Measurements from ENCODE around the gene PARP6.
A peak's percentile ranks its signal among the peaks of the same experiment; 100 is the strongest.

Gene PARP6

GRCh38 chr15:72272213-72272996, at the start of gene PARP6:
Gene PARP6, minus strand, starts transcription at chr15:72272554. Its CDS starts 5,077 bp downstream, at chr15:72267477.
- DNase-seq, result peak; percentile 96 to 98

- DNase-seq, result peak in 1 of 2 experiments; percentile 45
These were observed 47.8 kb upstream of the PARP6 start, which contains the start of gene CELF6 for GRCh38 chr15:72319985-72320671. Gene CELF6, minus strand, starts transcription at chr15:72320157. Its CDS starts 283 bp downstream, at chr15:72319874.

GRCh38 chr15:72319360-72319984, 47.1 kb upstream of the PARP6 start:
- no peak for DNase-seq

GRCh38 chr15:72318408-72318942, 46.1 kb upstream of the PARP6 start:
- no peak for DNase-seq

GRCh38 chr15:72315706-72316370, 43.5 kb upstream of the PARP6 start:
- DNase-seq, result no peak

- DNase-seq, result no peak
These were observed 41.5 kb upstream of the PARP6 start for GRCh38 chr15:72313881-72314280.

- DNase-seq, result no peak
These were observed 41.1 kb upstream of the PARP6 start for GRCh38 chr15:72313448-72313840.

GRCh38 chr15:72312605-72313447, 40.5 kb upstream of the PARP6 start:
- DNase-seq, result peak; percentile 44 to 71

- DNase-seq, result no peak
These were observed 34.7 kb upstream of the PARP6 start for GRCh38 chr15:72307026-72307425.

- DNase-seq, result no peak
These were observed 33.9 kb upstream of the PARP6 start for GRCh38 chr15:72306211-72306785.

- DNase-seq, result no peak
These were observed 32.2 kb upstream of the PARP6 start for GRCh38 chr15:72304596-72304995.

- DNase-seq, result no peak
These were observed 30.6 kb upstream of the PARP6 start for GRCh38 chr15:72302955-72303354.

- DNase-seq, result no peak
These were observed 17.4 kb upstream of the PARP6 start for GRCh38 chr15:72289597-72290325.

- no peak for DNase-seq
These were observed 16.6 kb upstream of the PARP6 start for GRCh38 chr15:72288796-72289596.

GRCh38 chr15:72285927-72286516, 13.7 kb upstream of the PARP6 start:
- peak in 1 of 2 experiments; percentile 27 for DNase-seq

- DNase-seq, result no peak
These were observed 13.0 kb upstream of the PARP6 start for GRCh38 chr15:72285402-72285801.

- DNase-seq, result no peak
These were observed 12.4 kb upstream of the PARP6 start for GRCh38 chr15:72284781-72285180.

GRCh38 chr15:72281713-72282112, 9.4 kb upstream of the PARP6 start:
- no peak for DNase-seq

GRCh38 chr15:72280751-72281150, 8.4 kb upstream of the PARP6 start:
- no peak for DNase-seq

All from SW 1271 (cell line).